ENCODE data around the gene USP9Y.

USP9Y gene

DNA sequence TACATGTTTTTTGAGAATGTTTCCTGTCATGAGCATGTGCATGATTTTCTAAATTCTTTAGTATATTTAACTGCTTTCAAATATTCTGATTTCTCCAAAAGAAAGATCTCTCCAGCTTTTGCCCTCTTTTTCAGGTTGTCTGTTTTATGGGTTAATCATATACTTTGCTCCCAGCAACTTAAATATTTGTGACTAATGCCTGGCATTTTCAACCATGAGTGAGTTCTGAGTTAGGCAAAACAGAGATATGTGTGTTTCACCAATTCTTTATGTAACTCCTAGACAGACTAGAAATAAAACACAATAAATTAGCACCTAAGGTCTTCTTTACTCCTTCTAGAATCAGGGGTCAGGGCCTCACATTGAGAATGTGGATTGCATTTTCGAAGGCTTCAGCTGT, 107.0 kb downstream of the USP9Y start:
- DNase-seq, result no peak

DNA sequence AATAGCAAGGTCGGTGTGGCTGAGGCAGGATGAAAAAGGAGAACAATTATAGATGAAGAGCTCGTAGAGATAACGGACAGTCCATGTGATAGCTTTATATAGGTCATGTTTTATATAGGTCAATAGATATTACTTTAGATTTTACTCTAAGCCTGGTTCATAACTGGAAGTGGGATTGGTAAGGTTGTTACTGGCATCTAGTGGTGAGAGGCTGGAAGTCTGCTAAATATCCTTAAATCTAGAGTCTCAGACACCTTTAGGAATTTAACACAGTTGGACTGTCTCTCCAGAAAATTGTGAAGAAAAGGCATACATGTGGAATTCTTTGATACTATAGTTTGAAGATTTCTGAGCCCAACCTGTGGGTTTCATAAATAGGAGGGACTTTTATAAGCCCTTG, 108.0 kb downstream of the USP9Y start:
- DNase-seq, result no peak

DNA sequence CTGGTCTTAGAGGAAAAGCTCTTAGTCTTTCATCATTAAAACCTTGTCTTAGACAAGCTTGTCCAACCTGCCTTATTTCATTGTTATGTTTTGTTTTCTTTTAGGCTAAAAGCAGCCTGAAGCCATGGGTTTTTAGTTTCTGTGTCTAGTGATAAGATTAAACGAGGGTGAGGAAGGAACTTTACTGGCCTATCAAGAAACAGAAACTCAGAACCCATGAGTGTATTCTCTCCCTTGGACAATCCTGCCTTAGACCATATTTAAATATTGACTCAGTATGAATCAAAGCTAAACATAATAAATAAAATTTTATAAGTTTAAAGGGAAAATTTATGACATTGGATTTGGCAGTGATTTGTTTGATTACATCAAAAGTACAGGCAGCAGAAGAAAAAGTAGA, 122.4 kb downstream of the USP9Y start:
- DNase-seq, result no peak

DNA sequence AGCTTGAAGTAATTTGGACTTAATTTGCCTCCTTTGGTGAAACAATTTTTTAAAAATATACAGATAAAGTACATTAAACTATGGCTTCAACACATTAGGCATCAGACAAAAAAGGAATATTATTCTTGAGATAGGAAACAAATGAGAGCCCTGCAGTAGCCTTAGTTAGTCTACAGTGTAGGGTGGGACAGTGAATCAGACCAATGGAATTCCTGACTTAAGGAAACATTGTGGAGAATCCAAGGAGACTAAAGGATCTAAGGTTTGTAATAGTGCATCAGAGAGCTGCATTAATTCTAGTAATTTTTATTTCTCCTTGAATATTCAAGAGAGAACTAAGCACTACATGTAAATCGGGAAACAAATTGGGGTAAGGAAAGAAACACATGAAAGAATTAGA, 125.8 kb downstream of the USP9Y start:
- no peak for DNase-seq

DNA sequence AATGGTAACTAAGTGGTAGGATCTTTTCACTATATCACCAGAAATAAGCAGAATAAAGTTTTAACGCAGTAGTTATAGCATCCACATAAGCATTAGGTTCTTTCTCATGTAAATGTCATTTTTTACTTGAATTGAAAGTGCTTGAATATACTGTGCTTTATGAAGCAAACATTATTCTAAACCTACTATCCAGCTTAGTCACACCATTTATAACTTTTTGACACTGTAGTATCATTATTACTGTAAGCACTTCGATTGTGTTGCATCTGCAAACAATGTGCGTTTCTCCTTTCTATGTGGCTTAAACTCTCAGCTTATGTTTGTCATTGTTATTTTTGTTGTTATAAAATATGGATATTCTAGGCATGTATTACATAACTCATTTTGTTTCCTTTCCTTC, 132.3 kb downstream of the USP9Y start:
- no peak for DNase-seq

DNA sequence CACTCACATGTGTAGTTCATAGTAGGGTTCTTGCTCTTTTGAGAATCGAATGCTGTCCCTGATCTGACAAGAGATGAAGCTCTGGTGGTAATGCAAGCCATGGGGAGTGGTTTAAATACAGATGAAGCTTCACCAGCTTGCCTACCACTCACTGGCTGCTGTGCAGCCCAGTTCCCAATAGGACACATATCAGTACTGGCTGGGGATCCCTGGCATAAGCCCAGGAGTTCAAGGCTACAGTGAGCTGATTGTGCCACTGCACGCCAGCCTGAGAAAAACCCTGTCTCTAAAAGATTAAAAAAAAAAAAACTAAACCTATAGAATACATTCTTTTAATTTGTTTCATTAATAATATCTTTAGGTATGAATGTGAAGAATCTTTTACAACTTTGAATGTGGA, 136.5 kb downstream of the USP9Y start:
- no peak for DNase-seq

DNA sequence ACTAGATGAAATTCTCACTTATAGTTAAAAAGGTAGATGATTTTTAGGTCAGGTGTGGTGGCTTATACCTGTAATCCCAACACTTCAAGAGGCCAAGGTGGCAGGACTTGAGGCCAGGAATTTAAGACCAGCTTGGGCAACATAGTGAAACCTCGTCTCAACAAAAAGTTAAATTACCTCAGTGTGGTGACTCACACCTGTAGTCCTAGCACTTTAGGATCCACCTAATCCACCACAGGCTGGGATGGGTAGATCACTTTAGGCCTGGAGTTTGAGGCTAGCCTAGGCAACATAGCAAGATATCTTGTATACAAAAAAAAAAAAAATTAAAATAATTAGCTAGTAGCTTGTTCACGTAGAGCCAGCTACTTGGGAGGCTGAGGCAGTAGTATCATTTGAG, 140.3 kb downstream of the USP9Y start:
- DNase-seq, result no peak

DNA sequence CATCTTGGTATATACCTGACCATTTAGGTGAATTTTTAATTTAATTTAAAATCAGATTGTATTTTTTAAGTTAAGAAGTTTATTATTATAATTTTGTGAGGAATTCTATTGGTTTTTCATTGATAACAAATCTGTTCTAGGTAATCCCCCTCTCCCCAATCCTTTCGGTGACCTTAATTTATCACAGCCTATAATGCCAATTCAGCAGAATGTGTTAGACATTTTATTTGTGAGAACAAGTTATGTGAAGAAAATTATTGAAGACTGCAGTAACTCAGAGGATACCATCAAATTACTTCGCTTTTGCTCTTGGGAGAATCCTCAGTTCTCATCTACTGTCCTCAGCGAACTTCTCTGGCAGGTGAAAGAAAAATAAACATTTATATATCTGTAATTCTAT, 145.8 kb downstream of the USP9Y start:
- DNase-seq, result no peak

DNA sequence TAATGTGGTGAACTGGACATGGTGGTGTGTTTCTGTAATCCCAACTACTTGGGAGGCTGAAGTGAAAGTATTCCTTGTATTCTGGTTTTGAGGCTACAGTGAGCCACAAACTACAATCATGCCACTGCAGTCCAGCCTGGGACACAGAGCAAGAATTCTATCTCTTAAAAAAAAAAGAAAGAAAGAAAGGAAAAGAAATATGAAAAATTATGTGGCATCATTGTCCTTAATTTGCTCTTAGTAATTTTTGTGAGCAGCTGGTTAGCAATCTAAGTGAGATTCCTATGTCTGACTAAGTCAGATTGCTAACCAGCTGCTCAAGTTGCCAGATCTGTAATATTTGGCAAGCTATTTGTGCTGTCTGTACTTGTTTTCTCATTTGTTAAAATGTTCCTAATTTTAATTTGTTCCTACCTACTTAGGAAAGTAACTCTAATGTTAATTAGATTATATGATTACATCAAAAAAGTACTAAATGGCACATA, 154.8 kb downstream of the USP9Y start:
- no peak for DNase-seq

DNA sequence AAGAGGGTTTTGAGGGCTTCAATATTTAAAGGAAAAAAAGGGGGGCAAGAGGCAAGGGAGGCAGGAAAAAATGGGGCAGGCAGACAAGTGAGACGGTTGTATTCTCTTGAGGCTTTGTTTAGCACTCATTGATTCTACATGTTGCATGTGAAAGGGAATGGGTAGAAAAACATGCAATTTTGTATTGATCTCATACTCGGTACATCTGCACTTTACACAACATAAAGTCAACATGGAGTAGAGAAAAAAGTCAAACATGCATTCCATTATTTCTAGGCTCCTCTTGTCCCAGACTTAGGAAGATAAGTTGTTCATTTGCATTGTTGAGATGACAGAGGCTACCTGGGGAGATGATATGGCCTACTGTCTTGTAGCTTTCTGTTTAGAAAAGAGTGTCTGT, 166.9 kb downstream of the USP9Y start:
- no peak for DNase-seq

DNA sequence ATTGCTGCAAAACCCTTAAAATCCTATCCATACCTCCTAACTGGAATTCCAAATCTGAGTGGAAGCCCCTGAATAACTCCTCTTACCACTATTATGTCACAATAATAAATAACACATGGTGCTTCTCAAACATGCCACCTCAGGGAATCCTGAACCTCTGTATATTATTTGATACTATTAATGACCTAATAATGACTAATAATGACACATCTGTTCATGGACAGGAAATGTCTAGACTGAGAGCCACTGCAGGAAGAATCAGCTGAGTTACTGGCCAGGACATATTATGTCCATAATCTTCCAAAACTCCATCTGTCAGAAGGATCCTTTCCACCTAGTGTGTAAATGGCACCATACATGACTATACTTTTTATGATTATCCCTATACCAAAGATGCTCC, 195.9 kb downstream of the USP9Y start:
- no peak for DNase-seq

DNA sequence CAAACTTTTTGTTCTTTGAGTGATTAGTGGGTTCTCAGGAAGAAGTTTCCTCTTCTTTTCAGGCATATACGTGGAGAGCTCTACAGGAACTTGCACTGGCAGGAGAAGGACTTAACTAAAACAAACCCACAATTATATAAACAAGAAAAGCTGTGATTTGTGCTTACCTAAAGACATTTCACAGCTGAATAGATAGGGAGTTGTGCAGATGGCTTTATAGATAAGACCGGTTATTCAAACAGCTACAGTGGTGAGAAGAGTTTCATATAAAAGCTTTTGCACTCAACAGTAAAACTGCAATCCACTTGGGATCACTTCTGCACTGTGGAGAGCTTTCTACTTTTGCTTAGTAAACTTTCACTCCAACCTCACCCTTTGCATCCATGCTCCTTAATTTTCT, 197.6 kb downstream of the USP9Y start:
- no peak for DNase-seq

DNA sequence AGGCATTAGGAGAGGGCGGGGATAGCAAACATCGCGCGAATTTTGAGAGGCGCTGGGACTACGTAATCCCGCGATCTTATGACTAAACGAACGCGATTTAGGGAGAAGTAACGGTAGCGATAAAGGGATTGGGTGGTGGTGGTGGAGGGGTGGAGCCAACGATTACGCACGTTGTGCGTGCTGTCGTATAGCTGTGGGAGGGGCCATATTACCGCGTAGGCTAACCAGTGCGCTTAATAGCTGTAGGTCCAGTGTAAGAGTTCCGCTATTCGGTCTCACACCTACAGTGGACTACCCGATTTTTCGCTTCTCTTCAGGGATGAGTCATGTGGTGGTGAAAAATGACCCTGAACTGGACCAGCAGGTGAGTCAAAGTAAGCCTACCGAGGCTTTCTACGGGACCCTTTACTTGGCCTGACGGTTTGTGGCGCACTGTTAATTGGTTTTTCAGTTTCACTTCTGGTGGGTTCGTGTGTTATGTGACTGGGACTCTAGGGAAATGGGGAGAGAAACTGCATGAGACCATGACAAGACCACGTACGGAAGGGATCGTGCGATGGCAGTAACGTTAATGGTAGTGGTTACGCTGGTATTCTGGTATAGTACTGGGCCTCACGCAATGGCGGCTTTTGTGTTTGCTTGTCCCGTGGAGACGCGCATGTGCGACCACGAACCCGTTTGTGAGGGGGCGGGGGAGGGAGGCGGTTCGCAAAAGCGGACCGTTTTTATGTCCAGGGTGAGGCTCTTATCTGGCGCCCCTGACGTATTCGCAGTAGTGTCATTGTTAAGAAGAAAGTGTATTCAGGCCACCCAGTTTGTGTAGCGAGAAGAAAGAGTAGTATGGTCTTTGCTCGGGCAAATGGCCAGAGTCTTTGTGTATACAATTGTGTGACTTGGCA, 203.8 kb downstream of the USP9Y start, which contains the start of gene DDX3Y:
Gene DDX3Y, plus strand, starts transcription at position 251 of the 899 bp plus-strand sequence. Its CDS starts 69 bp downstream, at position 320.
- no peak for DNase-seq

DNA sequence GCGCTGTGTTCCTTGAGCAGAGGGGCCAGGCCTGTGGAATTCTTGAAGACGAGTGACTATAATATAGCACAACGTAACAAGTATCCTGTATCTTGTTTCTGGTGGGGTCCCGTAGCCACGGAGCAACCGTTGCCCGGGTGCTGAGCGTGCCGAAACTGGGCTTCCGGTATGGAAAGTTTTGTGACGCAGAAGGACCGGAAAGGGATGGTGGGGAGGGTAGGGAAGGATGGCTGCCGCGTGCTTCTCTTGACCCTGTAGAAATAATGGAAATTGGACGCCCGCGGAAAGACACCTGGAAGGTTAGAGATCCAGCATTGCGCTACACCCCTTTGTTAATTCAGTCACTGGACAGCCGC, 204.5 kb downstream of the USP9Y start:
- DNase-seq, result no peak

DNA sequence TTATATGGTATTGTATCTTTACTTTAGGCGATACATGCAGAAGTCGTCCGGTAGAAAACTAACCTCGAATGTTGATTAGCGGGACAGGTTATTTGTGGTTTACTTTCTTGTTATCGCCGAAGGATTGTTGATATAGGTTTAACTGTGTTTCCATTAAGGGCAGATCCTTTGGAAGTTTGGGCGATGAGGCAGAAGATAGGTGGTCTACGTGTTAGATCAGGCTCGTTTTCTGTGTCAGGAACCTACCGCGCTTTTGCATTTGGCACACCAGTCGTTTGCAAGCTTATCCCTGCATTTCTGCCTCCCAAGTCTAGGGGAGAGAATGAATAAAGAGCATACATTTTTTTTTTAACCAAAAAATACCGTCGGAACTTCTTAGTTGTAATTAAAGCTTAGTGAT, 204.9 kb downstream of the USP9Y start:
- no peak for DNase-seq

Data from NCI-H1417 (cell line).